Measurements from ENCODE around the gene WDR43.

Gene WDR43, protein sequence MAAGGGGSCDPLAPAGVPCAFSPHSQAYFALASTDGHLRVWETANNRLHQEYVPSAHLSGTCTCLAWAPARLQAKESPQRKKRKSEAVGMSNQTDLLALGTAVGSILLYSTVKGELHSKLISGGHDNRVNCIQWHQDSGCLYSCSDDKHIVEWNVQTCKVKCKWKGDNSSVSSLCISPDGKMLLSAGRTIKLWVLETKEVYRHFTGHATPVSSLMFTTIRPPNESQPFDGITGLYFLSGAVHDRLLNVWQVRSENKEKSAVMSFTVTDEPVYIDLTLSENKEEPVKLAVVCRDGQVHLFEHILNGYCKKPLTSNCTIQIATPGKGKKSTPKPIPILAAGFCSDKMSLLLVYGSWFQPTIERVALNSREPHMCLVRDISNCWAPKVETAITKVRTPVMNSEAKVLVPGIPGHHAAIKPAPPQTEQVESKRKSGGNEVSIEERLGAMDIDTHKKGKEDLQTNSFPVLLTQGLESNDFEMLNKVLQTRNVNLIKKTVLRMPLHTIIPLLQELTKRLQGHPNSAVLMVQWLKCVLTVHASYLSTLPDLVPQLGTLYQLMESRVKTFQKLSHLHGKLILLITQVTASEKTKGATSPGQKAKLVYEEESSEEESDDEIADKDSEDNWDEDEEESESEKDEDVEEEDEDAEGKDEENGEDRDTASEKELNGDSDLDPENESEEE

GRCh38 chr2:28894470-28895188 is at the start of gene WDR43:
Gene WDR43, plus strand, starts transcription at chr2:28894667. Its CDS starts 32 bp downstream, at chr2:28894699.
- in situ Hi-C loops (cut with MboI; ENCODE audit: low sequenced_read_pairs): no loop called here

DNA sequence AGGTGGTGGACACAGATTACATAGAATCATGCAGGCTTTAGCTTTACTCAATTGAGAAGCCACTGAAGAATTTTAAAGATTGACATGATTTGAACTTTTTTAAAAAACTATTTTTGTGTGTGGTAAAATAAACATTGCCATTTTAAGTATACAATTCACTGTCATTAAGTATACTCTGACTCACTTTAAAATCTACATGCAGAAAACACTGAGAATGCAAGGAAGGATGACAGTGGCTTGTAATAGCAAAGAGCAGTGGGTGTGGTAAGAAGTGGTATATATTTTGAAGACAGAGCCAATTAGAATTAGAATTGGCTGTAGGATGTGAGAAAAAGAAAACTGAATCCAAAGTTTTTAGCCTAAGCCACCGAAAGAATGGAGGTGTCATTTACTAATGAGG is 39.3 kb upstream of the WDR43 start:
- in situ Hi-C loops (cut with MboI; ENCODE audit: low sequenced_read_pairs): no loop called here

GRCh38 chr2:28855977-28856376 is 38.5 kb upstream of the WDR43 start:
- in situ Hi-C loops (cut with MboI; ENCODE audit: low sequenced_read_pairs): no loop called here

DNA sequence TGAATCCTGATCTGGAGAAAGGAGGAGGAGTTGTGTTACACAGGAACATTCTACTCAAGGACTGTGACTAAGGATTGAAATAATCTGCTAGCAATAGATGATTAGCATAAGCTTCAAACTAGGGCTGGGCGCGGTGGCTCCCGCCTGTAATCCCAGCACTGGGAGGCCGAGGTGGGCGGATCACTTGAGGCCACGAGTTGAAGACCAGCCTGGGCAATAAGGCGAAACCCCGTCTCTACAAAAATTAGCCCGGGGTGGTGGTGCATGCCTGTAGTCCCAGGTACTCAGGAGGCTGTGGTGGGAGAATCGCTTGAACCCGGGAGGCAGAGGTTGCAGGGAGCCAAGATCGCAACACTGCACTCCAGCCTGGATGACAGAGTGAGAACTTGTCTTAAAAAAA is 25.9 kb upstream of the WDR43 start:
- in situ Hi-C loops (cut with MboI; ENCODE audit: low sequenced_read_pairs): no loop called here

GRCh38 chr2:28869494-28870145 is 24.8 kb upstream of the WDR43 start:
- in situ Hi-C loops (cut with MboI; ENCODE audit: low sequenced_read_pairs): no loop called here

- in situ Hi-C loops (cut with MboI; ENCODE audit: low sequenced_read_pairs): no loop called here
Observed at GRCh38 chr2:28870146-28870891, 24.1 kb upstream of the WDR43 start, which contains the start of gene TRMT61B. Gene TRMT61B, minus strand, starts transcription at chr2:28870309. Its CDS starts 32 bp downstream, at chr2:28870277.

- in situ Hi-C loops (cut with MboI; ENCODE audit: low sequenced_read_pairs): no loop called here
Observed at GRCh38 chr2:28871620-28872019, 22.8 kb upstream of the WDR43 start.

DNA sequence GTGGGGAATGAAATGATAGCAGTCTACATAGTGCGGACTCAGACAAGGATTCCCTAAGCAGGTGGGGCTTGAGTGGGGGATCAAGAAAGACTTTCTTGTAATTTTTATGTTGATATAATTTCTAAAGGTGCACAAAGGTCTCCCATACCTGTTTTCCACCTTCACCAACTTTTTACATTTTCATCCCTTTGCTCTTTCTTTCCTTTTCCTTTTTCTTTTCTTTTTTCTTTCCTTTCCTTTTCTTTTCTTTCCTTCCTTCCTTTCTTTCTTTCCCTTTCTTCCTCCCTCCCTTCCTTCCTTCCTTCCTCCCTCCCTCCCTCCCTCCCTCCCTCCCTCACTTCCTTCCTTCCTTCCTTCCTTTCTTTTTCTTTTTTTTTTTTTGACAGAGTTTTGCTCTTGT is 14.3 kb upstream of the WDR43 start:
- in situ Hi-C loops (cut with MboI; ENCODE audit: low sequenced_read_pairs): no loop called here

DNA sequence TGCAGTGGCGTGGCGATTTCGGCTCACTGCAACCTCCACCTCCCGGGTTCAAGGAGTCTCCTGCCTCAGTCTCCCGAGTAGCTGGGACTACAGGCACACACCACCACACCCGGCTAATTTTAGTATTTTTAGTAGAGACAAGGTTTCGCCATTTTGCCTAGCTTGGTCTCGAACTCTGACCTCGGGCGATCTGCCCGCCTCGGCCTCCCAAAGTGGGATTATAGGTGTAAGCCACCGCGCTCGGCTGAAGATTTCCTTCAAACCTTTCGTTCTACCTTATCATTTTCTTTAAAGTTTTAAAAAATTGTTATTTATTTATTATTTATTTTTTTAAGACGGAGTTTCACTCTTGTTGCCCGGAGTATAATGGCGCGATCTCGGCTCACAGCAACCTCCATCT is 979 bp upstream of the WDR43 start:
- in situ Hi-C loops (cut with MboI; ENCODE audit: low sequenced_read_pairs): no loop called here

GRCh38 chr2:28895189-28895893 is 874 bp downstream of the WDR43 start:
- in situ Hi-C loops (cut with MboI; ENCODE audit: low sequenced_read_pairs): no loop called here

DNA sequence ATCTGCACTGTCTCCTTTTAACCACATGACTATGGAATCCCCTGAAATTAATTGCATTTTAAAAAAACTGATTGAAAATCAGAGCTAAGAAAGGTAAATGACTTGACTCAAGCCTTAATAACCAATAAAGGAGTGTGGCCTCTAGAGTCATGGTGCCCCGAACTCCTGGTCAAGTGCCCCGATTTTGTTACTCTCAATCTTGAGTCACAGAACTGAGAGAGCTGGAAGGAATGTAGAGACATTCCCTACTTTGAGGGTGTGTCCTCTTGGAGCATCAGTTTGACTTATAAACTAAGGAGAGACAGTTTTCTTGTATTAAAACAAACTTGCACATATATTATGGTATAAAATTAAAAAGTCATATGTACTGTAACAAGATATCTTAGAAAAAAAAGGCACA is 2.4 kb downstream of the WDR43 start:
- in situ Hi-C loops (cut with MboI; ENCODE audit: low sequenced_read_pairs): no loop called here

- in situ Hi-C loops (cut with MboI; ENCODE audit: low sequenced_read_pairs): no loop called here
Observed at GRCh38 chr2:28898048-28898447, 3.6 kb downstream of the WDR43 start.

GRCh38 chr2:28901202-28901601 is 6.7 kb downstream of the WDR43 start:
- in situ Hi-C loops (cut with MboI; ENCODE audit: low sequenced_read_pairs): no loop called here

- in situ Hi-C loops (cut with MboI; ENCODE audit: low sequenced_read_pairs): no loop called here
Observed at GRCh38 chr2:28901841-28902240, 7.4 kb downstream of the WDR43 start.

- in situ Hi-C loops (cut with MboI; ENCODE audit: low sequenced_read_pairs): no loop called here
Observed at GRCh38 chr2:28902584-28902983, 8.1 kb downstream of the WDR43 start.

GRCh38 chr2:28904295-28904694 is 9.8 kb downstream of the WDR43 start:
- in situ Hi-C loops (cut with MboI; ENCODE audit: low sequenced_read_pairs): no loop called here

- in situ Hi-C loops (cut with MboI; ENCODE audit: low sequenced_read_pairs): no loop called here
Observed at GRCh38 chr2:28904802-28905457, 10.5 kb downstream of the WDR43 start.

DNA sequence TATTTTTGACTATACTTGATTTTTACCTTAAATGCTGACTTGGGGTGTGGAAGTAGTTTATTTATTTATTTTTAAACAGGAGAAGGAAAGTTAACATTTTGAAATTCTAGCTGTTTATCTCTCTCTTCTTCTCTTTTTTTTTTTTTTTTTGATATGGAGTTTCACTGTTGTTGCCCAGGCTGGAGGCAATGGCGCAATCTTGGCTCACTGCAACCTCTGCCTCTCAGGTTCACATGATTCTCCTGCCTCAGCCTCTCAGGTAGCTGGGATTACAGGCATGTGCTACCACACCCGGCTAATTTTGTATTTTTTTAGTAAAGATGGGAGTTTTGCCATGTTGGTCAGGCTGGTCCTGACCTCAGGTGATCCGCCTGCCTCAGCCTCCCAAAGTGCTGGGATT is 11.1 kb downstream of the WDR43 start:
- in situ Hi-C loops (cut with MboI; ENCODE audit: low sequenced_read_pairs): no loop called here

DNA sequence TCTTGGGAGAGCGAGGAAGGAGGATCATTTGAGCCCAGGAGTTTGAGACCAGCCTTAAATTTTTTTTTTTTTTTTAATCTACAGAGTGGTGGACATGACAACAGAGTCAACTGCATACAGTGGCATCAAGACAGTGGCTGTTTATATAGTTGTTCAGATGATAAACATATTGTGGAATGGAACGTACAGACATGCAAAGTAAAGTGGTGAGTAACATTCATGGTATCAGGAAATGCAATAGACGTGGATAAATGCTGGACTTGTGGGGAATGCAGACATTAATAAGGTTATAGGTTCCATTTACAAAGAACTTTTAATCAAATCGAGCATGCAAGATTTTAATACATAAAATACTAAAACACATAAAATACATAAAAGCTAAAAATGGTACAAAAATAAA is 11.9 kb downstream of the WDR43 start:
- in situ Hi-C loops (cut with MboI; ENCODE audit: low sequenced_read_pairs): no loop called here

Data from HL-60/S4 (cell line).